ENCODE results near the gene SNCAIP. TPM values are rescaled to one million over a fixed set of nuclear protein-coding genes. Genes with fewer than 3 reads are reported as not detected.

Gene SNCAIP
- total RNA-seq, 4 donors from 2014 or later, result 0.82 to 2.2 (median 1.6) TPM; not detected in 1

- in situ Hi-C loops (cut with MboI; ENCODE audit: low pct_ligation_motif_present in 1 of 4, low pct_unique_long_range_greater_than_20kb in 1 of 4, low sequenced_read_pairs in 3 of 4), result no loop called here
- Histone ChIP-seq H3K4me1 (peaks cover 7 to 25% (median 10%) of the 10 kb centered on the region in 4 donors), H3K9me3 (no peaks in the 10 kb centered on the region), H3K4me3 (no peak overlapping the region), H3K27me3 (no peaks in the 10 kb centered on the region), H3K36me3 (no peaks in the 10 kb centered on the region), H3K27ac (peak overlapping the region in 2 of 4 donors; percentile 11 to 23)
- intact Hi-C loops (cut with DNase I; ENCODE audit: low total_unique reads), result no loop called here
- DNase-seq, result no peak
- TF ChIP-seq CTCF (IDR thresholded peaks at IDR 0.05) (no peak), POLR2AphosphoS5 (IDR thresholded peaks at IDR 0.05) (no peak), EP300 (IDR thresholded peaks at IDR 0.05; ENCODE audit: low read depth) (no peak), POLR2A (IDR thresholded peaks at IDR 0.05) (no peak)
- 22 to 31% methylated on average over 2 of the region's 2 CpGs for WGBS, 2 donors (ENCODE audit: low coverage in 1 of 2)
Measured at GRCh38 chr5:122470365-122470764, 158.3 kb downstream of the SNCAIP start.

GRCh38 chr5:122471031-122471751, 159.2 kb downstream of the SNCAIP start:
- intact Hi-C loops (cut with DNase I; ENCODE audit: low total_unique reads) (no loop called here), in situ Hi-C loops (cut with MboI; ENCODE audit: low pct_ligation_motif_present in 1 of 4, low pct_unique_long_range_greater_than_20kb in 1 of 4, low sequenced_read_pairs in 3 of 4) (no loop called here)
- Histone ChIP-seq H3K27me3 (no peaks in the 10 kb centered on the region), H3K9me3 (no peaks in the 10 kb centered on the region), H3K4me3 (no peak overlapping the region), H3K4me1 (peaks cover 7 to 25% (median 10%) of the 10 kb centered on the region in 4 donors), H3K36me3 (no peaks in the 10 kb centered on the region), H3K27ac (no peak overlapping the region)
- whole genome bisulfite sequencing, 2 donors (ENCODE audit: low coverage in 1 of 2), result 73% methylated on average over 9 of the region's 9 CpGs; no CpG with 5 or more reads in 1 of the 2 donors
- TF ChIP-seq EP300 (IDR thresholded peaks at IDR 0.05; ENCODE audit: low read depth) (no peak), CTCF (IDR thresholded peaks at IDR 0.05) (no peak), POLR2A (IDR thresholded peaks at IDR 0.05) (no peak), POLR2AphosphoS5 (IDR thresholded peaks at IDR 0.05) (no peak)
- no peak for DNase-seq

- intact Hi-C loops (cut with DNase I; ENCODE audit: low total_unique reads), result no loop called here
- in situ Hi-C loops (cut with MboI; ENCODE audit: low pct_ligation_motif_present in 1 of 4, low pct_unique_long_range_greater_than_20kb in 1 of 4, low sequenced_read_pairs in 3 of 4), result no loop called here
- TF ChIP-seq CTCF (IDR thresholded peaks at IDR 0.05) (no peak), POLR2A (IDR thresholded peaks at IDR 0.05) (no peak), POLR2AphosphoS5 (IDR thresholded peaks at IDR 0.05) (no peak), EP300 (IDR thresholded peaks at IDR 0.05; ENCODE audit: low read depth) (no peak)
- no peaks in the 10 kb centered on the region for H3K9me3 ChIP-seq
- no peaks in the 10 kb centered on the region for H3K27me3 ChIP-seq
- H3K4me1 ChIP-seq, result peaks cover 7 to 25% (median 10%) of the 10 kb centered on the region in 4 donors
- no peaks in the 10 kb centered on the region for H3K36me3 ChIP-seq
- WGBS, 2 donors (ENCODE audit: low coverage in 1 of 2), result 81% methylated on average over 5 of the region's 5 CpGs; no CpG with 5 or more reads in 1 of the 2 donors
- DNase-seq, result no peak
- no peak overlapping the region for H3K27ac ChIP-seq
- no peak overlapping the region for H3K4me3 ChIP-seq
Measured at GRCh38 chr5:122471752-122472061, 159.7 kb downstream of the SNCAIP start.

- H3K27me3 ChIP-seq, result no peaks in the 10 kb centered on the region
- intact Hi-C loops (cut with DNase I; ENCODE audit: low total_unique reads) (no loop called here), in situ Hi-C loops (cut with MboI; ENCODE audit: low pct_ligation_motif_present in 1 of 4, low pct_unique_long_range_greater_than_20kb in 1 of 4, low sequenced_read_pairs in 3 of 4) (no loop called here)
- peak overlapping the region in 3 of 4 donors; percentile 3 to 41 (median 12) for H3K27ac ChIP-seq
- no peak overlapping the region for H3K4me3 ChIP-seq
- 61 to 68% methylated on average over 4 to 5 of the region's 5 CpGs for WGBS, 2 donors (ENCODE audit: low coverage in 1 of 2)
- peaks cover 7 to 25% (median 10%) of the 10 kb centered on the region in 4 donors for H3K4me1 ChIP-seq
- no peaks in the 10 kb centered on the region for H3K9me3 ChIP-seq
- no peaks in the 10 kb centered on the region for H3K36me3 ChIP-seq
- TF ChIP-seq EP300 (IDR thresholded peaks at IDR 0.05; ENCODE audit: low read depth), result no peak
- no peak for TF ChIP-seq POLR2A (IDR thresholded peaks at IDR 0.05)
- no peak for TF ChIP-seq CTCF (IDR thresholded peaks at IDR 0.05)
- TF ChIP-seq POLR2AphosphoS5 (IDR thresholded peaks at IDR 0.05), result no peak
- DNase-seq, result no peak
Measured at GRCh38 chr5:122473138-122473843, 161.3 kb downstream of the SNCAIP start.

All from transverse colon (tissue), 4 donors.